GM18858 (cell line): ENCODE measurements around the gene KRTAP5-5.
"Not testable (repeated sequence)": the region's sequence is repeated elsewhere in the genome, so short reads cannot be mapped to it uniquely, and the experiment has no call there.

Source experiments
- ATAC-seq: cut with Tn5 transposase; IDR thresholded peaks from one replicate; pipeline ENCODE4 v1.9.1; 2021; ENCODE audit not compliant: unreplicated experiment

Gene KRTAP5-5

DNA sequence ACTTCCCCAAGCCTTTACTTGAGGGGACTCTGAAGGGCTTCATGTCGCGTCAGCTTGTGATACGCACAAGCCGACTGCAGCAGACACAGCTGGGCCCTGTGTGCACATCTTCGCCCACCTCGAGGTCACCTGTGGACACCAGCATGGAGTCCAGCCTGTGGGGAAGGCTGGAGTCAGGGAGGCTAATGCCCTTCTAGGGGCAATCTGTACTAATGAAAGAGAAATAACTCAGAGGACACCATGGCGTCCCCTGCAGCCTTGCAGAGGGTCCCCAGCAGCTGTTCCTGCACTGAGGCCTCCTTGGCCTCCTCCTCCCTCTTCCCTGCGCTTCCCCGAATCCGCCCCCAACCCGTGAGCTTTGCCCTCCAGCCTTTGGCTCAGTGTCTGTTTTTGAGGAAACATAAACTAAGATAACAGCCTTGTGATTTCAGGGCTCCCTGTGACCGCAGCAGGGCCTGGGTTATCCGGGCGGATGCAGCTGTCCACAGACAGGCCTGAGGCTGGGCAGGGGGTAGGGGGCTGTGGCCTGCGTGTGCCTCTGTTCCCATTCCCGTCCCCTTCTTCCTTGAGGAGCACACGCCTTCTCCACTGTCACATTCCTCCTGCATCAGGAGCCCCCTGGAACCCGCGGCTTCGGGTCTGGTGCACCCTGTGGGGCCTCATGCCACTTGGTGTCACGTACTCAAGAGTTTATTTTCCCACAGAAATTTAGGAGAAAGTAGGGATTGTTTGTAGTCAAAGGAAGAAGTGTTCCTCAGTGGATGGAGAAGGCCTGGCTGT, 25.0 kb downstream of the KRTAP5-5 start:
- no peak for ATAC-seq

DNA sequence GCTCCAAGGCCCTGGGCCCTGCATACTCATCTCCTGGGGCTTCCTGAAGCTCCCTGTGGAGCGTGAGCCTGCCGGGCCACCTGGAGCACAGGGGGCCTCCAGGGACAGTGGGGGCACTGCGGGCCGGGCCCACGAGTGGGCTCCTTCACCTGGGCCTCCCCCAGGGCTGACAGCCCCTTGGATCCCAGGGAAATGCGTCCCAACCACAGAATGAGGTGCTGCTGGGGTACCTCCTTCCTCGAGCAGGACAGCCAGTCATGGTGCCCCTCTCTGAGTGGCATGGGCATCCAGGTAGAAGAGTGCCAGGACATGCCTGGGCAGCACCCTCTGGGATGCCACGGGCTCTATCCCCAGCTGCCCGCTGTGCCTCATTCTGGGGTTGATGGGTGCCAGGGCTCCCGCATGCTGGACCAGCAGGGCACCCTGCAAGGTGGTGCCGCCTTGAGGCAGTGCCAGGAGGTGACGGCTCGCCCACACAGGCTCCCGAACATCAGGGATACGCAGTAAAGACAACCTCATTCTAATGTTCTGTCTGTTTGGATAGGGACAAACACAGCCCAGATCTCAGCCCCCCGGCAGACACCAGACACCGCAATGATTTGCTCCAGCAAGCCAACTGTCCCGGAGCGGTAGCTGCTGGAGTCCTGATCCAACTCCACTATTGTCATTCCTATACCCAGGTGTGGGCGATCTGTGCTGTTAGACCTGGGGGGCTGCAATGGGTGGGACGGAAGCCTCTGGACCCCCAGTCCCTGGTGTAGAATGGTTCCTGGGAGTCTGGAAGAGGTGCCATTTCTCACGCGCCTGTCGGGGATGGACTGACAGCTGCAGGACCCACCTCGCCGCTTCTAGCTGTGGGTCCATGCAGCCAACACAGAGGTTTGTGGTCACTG, 25.8 kb downstream of the KRTAP5-5 start:
- no peak for ATAC-seq

DNA sequence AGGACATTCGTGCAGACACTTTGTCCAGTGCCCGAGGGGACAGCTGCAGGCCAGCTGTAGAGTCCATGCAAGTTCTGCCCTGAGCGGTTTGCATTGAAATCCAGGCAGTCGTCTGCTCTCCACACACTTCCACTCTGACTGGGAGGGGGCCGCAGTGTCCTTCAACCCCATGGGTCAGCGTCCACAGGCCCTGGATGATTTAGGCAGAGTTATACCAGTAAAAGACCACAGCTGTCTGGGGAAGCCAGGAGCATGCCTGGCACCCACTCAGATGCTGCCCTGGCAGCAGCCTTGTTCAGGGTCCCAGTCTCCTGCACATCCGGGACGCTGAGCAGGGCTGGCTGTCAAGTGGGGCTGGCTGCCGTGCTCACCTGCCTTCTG, 26.5 kb downstream of the KRTAP5-5 start:
- ATAC-seq = no peak

DNA sequence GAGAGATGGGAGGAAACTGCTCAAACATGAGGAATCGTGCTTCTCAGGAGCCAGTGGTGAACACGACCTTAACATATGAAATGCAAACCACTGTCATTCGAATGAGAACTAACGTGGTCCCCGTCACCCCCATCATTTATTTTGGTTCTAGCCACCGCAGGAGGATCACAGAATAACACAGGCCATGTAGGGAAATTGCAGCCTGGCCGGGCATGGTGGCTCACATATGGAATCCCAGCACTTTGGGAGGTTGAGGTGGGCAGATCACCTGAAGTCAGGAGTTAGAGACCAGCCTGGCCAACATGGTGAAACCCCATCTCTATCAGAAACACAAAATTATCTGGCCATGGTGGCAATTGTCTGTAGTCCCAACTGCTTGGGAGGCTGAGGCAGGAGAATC, 27.1 kb downstream of the KRTAP5-5 start:
- no peak for ATAC-seq

DNA sequence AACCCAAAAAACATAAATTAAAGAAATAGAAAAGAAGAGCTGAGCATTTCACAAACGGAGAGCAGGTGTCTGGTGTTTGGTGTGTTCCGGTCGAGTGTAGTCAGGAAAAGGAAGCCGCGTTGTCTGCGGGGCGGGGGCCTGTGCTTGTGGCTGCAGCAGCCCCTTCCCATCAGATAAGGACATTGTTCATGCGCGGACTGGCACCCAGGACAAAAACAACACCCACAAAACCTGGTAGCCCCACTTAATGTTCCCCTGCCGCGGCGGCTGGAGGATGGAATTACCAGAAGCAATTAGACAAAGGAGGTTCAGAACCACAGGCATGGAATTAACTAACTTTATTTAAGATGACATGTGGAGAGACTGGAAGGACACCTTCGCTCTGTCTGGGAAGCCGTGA, 29.9 kb downstream of the KRTAP5-5 start:
- ATAC-seq = no peak

DNA sequence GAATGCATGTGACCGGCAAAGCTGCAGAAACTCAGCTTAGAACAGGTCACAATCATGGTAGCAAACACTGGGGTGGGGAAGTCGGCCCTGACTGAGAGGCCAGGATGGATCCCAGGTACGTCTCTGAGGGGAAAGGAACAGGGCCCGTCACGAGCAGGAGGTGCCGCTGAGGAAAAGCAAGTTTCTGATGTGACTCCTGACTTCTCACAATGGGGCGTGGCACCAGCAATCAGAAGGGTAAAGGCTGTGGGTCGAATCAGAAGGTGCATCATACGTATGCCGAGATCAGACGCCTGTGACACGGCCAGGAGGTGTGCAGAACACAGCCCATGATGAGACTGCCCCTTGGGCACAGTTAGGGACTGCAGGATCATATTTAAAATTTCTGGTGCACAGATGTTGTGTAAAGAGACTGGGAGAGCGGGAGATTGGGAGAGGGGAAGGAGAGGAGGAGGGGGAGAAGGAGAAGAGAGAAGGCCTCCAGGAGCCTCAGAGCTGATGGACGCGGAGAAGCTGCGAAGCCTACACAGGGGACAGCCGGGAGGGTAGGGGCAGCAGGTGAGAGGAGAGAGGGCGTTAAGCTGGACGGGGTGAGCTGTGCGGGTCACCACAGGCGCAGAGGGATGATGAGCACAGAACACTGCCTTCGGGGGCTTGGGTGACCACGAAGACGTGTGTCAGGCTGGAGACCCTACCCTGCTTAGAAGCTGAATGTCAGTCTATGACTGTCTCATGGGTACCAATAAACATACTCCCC, 30.7 kb downstream of the KRTAP5-5 start:
- ATAC-seq = no peak

DNA sequence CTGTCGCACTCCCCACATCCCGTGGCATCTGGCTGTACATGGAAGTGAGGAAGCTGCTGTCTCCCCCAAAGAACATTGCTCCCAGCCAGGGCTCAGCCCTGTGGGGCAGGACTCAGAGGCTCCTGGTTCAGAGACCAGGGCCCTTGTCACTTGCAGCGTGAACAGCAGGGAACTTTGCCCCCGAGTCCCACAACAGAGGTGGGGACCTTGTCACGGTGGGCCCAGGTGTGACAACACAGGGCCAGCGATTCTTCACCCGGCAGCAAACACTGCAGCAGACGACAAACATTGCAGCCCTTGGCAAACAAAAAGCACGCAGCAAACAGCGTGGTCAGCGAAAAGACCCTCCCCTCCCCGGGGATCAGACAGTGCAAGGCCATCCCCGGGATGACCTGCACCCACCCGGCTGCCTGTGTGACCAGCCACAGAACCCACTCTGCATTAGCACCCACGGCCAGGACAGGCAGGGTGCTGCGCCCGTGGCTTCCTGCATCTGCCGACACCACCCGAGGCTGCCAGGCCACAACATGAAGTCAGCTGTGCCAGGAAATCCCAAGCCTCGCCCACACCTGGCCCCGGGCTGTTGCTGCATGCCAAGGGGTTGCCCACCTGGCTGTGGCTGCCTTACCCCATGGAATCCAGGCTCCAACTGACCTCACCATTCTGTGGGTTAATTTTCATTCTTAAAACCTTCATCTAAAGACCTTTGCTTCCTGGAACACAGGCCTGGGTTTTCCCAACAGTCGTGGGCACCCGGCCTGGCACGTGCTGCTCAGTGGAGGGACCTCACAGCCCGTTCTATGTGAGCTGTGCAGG, 32.1 kb downstream of the KRTAP5-5 start:
- not testable (repeated sequence) for ATAC-seq

DNA sequence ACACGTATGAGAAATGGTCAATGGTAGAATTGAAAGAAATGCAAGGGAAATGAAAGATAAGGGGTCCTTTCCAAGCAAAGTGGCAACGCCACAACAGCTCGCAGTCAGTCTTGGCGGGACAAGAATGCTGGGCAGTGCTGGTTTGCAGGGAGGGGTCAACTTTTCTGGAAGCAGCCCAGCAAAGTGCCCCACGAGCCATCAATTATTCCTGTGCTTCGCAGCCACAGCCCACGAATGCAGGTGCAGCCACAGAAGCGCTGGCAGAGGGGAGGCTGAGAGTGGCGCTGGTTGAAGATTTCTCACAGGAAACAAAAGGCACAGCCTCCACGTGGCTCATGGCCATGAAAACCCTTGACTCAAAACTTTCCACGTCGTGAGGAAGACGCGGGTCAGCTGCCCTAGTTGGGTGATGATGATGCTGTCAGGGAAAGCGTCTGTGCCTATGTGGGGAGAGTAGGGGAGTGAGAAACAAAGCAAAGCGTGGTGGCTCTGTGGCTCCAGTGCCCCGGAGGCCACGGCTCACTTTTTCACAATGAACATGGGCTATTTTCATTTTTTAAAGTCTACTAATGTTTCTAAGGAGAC, 33.2 kb downstream of the KRTAP5-5 start:
- ATAC-seq = not testable (repeated sequence)

DNA sequence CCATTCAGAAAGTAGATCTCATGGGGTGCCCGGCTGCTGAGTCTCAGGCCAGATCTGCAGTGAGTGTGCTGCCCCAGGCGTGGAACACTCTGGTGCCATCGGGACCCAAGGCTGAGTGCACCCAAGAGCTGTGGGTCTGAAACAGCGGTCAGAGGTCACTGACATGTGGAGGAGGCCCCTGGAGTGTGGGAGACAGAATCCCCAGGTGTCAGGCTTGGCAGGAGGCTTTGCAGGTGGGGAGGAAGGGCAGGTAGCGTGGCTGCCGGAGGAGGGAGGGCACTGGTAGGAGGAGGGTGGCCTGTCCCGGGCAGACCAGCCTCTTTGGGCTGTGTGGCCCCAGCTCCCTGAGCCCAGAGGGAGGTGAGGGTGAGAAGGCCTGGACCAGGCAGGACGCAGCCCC, 35.7 kb downstream of the KRTAP5-5 start:
- ATAC-seq = no peak

DNA sequence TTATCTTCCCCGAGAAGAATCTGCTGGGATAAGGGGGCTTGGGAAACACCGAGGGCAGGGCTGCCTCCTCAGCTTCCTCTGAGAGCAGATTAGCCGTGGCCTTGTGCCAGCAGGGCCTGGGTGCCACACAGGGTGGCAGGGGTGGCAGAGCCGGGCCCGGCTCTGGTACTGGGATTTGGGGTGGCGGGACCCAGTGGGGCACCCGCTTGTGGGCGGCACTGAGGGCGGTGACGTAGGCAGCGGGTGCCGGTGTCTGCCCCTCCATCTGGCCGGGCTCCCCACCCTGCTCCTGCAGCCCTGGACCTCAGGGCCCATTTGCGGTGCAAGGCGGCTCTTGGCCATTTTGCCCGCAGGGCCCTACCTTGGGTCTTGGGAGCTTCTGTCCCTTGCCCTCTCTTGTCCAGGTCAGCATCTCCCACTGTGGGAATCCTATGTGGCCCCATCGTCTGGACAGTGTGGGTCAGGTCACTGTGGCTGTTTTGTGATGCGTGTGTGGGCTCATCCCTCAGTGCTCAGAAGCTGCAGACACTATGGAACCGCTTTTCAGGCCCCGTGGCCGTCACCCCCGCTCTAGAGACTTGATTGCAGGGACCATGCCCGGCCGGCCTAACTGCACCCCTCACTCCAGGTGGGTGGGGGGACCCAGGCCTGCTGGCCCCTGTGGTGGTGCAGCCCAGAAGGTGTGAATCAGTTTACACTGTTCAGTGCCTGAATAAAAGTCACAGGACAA, 37.7 kb downstream of the KRTAP5-5 start:
- ATAC-seq = no peak

DNA sequence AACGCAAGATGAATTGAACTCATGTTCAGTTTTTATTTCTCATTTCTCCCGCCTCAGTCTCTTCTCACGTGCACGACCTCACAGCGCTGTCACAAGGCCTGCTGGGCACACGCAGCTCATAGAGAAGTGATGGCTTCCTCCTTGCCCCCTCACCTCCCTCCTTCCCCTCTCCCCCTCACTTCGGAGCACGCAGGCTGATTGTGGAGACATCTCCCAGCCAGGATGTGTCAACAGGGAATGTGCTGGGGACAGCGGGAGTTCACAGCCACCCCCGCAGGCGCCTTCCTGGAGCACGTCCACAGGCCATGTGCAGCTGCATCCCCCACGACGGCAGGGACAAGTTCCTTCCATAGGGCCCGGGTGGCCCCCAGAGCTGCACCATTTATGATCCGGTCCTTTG, 38.3 kb downstream of the KRTAP5-5 start:
- ATAC-seq = no peak

DNA sequence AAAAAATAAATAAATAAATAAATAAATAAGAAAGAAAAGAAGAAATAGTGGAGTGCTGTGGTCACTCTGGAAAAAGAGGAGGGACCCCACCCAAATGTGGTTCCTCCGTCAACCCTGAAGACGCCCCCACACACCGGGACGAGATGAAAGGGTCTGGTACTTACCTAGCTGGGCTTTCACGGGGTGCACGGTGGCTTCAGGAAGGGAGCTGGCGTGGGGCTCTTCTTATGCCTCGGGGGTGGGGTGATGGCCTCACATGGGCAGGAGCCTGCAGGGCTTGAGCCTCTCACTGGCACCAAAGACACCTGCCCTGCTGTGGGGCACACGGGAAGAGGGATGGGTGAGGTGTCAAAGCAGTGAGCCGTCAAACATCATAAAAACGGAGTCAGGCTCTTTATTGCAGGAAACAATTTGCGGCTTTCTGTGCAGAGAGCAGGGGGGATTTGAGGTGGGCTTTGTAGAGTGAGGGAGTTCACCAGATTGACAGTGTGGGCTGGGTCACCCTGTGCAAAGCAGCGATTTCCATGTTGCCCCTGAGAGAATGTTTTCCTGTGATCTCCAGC, 39.4 kb downstream of the KRTAP5-5 start:
- no peak for ATAC-seq

DNA sequence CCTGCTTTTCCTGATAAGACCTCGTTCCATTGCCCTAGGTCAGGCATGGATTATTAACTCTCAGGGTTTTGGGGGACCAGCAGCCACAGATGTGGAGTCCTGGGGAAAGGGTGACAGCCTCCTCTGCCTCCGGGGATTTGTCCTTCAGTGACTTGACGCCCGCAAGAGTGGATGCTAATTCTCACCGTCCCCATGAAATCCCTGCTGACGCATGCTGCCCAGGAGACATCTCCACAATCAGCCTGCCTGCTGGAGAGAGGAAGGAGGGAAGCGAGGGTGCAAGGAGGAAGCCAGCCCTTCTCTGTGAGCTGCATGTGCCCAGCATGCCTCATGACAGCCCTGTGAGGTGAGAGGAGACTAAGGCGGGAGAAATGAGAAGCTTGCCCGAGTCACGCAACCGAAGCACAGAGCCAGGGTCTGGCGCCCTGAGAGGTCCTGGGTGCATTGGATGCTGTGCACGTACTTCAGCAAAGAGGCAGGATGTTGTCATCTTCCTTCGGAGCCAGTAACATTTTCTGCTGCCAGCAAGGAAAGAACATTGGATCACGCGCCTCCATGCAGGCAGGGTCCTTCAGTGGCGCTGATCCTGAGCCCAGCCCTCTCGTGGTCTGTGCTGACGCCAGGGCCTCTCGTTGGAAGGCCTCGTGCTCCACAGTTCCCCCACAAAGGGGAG, 40.1 kb downstream of the KRTAP5-5 start:
- no peak for ATAC-seq

DNA sequence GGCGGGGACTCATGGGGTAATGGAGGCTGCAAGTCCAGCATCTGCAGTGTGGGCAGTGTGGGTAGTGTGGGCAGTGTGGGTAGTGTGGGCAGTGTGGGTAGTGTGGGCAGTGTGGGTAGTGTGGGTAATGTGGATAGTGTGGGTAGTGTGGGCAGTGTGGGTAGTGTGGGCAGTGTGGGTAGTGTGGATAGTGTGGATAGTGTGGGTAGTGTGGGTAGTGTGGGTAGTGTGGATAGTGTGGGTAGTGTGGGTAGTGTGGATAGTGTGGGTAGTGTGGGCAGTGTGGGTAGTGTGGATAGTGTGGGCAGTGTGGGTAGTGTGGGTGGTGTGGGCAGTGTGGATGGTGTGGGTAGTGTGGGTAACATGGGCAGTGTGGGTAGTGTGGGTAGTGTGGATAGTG, 40.9 kb downstream of the KRTAP5-5 start:
- ATAC-seq = not testable (repeated sequence)

DNA sequence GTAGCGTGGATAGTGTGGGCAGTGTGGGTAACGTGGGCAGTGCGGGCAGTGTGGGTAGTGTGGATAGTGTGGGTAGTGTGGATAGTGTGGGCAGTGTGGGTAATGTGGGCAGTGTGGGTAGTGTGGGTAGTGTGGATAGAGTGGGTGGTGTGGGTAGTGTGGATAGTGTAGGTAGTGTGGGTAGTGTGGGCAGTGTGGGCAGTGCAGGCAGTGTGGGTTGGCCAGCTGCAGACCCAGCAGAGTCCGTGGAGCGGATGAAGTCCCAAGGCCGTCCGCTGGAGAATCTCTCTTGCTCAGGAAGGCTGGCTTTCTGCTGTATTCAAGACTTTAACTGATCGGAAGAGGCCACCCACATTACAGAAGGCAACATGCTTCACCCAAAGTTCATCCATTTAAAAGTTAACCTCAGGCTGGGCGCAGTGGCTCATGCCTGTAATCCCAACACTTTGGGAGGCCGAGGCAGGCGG, 41.4 kb downstream of the KRTAP5-5 start:
- no peak for ATAC-seq

DNA sequence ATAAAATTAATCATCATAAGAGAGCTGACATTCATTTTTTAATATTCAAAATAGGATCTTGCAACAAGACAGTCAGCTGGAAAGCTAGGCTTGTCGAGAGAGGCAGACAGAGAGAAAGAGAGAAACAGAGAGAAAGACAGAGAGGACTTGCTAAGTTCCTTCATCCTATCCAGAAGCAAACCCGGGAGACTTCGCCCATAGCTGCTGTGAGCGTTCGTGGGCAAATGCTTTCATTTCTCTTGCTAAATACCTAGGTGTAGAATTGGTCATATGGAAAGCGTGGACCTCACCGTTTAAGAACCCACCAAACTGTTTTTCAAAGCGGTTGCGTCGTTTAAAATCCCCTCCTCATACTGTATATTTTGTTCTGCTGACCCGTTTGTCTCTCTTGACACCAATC, 42.1 kb downstream of the KRTAP5-5 start:
- no peak for ATAC-seq

DNA sequence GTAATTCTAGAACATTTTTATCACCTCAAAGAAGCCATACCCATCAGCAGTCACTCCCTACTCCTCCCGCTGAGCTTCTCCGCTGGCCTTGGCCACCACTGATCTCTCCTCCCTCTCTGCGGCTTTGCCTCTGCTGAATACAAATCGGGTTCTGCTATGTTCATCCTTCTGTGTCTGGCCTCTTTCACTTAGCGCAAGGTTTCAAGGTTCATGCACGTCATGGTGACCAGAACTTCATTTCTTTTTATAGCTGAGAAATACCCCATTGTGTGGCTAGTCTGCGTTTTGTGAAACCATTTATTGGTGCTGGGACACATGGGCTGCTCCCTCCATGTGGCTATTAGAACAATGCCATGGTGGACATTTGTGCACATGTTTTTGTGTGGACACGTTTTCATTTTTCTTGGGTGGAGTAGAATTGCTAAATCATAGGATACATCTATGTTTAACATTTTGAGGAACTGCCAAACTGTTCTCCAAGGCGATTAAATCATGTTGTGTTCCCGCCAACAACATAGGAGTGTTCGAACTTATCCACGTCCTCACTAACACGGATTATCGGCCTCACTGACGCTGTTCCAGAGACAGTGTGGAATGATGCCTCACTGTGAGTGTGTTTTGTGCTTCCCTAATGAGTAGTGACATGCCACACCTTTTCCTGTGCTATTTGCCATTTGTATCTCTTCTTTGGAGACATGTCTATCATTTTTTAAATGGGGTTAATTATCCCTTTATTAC, 43.2 kb downstream of the KRTAP5-5 start:
- ATAC-seq = no peak
